ENCODE results near the gene NCAPH2.

DNA sequence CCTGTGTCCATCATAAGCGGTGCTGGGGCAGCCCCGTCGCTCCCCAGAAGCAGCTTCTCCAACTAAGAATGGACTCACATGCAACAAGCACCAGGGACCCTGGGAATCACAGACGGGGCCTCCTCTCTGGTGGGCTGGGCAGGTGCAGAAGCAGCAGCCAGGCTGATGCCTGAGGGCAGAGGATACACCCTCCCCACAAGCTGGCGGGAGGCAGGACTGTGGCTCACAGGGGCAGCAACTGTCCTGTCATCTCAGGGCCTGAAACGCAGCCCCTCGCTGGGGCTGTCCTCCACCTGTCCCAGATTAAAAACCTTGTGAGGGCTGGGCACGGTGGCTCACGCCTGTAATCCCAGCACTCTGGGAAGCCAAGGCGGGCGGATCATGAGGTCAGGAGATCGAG is 30.1 kb upstream of the NCAPH2 start:
- TF ChIP-seq, protein P1, sequence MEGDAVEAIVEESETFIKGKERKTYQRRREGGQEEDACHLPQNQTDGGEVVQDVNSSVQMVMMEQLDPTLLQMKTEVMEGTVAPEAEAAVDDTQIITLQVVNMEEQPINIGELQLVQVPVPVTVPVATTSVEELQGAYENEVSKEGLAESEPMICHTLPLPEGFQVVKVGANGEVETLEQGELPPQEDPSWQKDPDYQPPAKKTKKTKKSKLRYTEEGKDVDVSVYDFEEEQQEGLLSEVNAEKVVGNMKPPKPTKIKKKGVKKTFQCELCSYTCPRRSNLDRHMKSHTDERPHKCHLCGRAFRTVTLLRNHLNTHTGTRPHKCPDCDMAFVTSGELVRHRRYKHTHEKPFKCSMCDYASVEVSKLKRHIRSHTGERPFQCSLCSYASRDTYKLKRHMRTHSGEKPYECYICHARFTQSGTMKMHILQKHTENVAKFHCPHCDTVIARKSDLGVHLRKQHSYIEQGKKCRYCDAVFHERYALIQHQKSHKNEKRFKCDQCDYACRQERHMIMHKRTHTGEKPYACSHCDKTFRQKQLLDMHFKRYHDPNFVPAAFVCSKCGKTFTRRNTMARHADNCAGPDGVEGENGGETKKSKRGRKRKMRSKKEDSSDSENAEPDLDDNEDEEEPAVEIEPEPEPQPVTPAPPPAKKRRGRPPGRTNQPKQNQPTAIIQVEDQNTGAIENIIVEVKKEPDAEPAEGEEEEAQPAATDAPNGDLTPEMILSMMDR (IDR thresholded peaks at IDR 0.05) = no peak
- TF ChIP-seq EP300 (IDR thresholded peaks at IDR 0.05; ENCODE audit: low read depth) (no peak), POLR2A (IDR thresholded peaks at IDR 0.05) (no peak)
